NCI-H526 (cell line): ENCODE measurements around the gene ALG11.
"Not testable (repeated sequence)": the region's sequence is repeated elsewhere in the genome, so short reads cannot be mapped to it uniquely, and the experiment has no call there.

Source experiments
- DNase-seq, 2 experiments: peaks; one replicate each; lab custom pipeline; 2025; lab: John Stamatoyannopoulos, UW

The ALG11 gene

DNA sequence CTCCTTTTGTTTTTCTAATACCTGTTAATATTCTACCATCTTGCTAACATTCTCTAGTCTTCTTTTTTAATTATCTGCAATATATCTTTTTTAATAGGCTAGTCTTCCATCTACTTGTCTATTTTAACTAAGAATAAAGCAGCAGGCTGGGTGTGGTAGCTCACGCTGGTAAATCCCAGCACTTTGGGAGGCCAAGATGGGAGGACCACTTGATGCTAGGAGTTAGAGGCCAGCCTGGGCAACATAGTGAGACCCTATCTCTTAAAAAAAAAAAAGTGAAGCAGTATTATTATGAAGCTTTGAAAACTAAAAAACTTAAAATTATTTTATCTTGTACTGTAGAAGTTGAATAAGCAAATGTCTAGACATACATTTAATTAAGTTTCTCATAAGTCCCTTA is 15.6 kb downstream of the ALG11 start:
- no peak for DNase-seq

DNA sequence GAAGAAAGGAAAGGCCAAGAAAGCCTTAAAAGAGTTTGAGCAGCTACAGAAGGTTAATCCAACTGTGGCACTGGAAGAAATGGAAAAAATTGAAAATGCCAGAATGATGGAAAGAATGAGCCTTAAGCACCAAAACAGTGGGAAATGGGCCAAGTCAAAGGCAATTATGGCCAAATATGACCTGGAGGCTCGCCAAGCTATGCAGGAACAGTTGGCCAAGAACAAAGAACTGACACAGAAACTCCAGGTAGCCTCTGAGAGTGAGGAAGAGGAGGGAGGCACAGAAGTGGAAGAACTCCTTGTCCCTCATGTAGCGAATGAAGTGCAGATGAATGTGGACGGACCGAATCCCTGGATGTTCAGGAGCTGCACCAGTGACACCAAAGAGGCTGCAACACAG is 17.4 kb downstream of the ALG11 start:
- DNase-seq: no peak

DNA sequence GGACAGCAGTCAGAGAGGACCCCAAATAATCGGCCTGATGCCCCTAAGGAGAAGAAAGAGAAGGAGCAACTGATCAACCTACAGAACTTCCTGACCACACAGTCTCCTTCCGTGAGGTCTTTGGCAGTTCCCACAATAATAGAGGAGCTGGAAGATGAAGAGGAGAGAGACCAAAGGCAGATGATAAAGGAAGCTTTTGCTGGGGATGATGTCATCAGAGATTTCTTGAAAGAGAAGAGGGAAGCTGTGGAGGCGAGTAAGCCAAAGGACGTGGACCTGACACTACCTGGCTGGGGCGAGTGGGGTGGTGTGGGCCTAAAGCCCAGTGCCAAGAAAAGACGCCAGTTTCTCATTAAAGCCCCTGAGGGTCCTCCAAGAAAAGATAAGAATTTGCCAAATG is 18.2 kb downstream of the ALG11 start:
- not testable (repeated sequence) for DNase-seq

- no peak for DNase-seq
These were observed 20.8 kb downstream of the ALG11 start for GRCh38 chr13:52033039-52033438.

DNA sequence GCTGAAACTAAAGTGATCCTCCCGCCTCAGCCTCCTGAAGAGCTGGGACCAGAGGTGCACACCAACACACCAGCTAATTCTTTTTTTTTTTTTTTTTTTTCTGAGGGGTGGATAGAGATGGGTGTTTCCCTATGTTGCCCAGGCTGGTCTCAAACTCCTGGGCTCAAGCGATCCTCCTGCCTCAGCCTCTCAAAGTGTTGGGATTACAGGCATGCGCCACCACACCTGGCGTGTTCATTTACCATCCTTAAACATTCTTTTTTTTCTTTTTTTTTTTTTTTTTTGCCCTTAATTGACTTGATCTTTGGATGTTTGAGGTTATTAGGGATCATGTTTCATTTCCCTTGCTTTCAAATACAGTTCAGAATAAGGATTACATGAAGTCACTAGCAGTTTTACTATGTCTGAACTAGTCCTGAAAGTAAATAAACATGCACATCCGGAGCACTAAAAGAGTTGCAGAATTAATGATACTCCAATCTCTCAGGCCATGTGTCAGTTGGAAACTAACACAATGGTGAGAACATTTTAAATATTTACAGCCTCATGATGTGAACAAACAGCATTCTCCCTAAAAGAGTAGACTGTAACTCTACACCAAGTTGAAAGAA is 22.5 kb downstream of the ALG11 start:
- no peak for DNase-seq

DNA sequence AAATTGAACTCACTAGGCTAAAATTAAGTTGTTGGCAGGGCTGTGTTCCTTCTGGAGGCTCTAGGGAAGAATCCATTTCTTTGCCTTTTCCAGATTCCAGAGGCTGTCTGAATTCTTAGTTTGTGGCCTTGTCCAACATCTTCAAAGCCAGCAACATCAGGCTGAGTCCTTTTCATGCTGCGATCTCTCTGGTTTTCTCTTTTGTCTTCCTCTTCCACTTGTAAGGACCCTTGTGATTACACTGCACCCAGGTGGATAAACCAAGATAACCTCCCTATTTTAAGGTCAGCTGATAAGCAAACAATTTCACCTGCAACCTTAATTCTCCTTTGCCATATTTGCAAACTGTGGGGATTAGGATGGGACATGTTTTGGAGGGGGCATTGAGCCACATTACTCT is 23.8 kb downstream of the ALG11 start:
- DNase-seq: no peak

GRCh38 chr13:52043675-52044074 is 31.5 kb downstream of the ALG11 start:
- DNase-seq: no peak

- no peak for DNase-seq
These were observed 35.3 kb downstream of the ALG11 start for GRCh38 chr13:52047463-52047862.

- DNase-seq: no peak
These were observed 36.3 kb downstream of the ALG11 start for GRCh38 chr13:52048516-52048915.

GRCh38 chr13:52051400-52051799 is 39.2 kb downstream of the ALG11 start:
- no peak for DNase-seq

DNA sequence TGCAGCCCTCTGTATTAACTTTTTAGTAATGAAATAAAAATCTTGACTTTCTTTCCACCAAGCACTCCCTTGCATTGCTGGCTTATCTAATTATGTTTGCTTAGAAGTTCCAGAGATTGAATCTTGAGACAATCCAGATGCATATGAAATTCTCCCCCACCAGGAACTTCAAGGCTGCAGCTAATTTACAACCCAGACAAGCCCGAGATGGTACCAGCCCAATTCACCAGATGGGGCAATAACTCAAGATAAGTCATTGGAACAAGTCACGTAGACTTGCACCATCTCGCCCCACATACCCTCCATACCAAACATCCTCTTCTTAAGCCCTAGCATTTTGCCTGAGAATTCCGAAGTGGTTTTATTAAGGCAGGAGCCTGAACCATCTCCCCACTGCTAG is 41.3 kb downstream of the ALG11 start:
- DNase-seq: no peak

- not testable (repeated sequence) for DNase-seq
These were observed 48.9 kb downstream of the ALG11 start for GRCh38 chr13:52061064-52061463.

GRCh38 chr13:52061587-52061986 is 49.4 kb downstream of the ALG11 start:
- no peak for DNase-seq

- no peak for DNase-seq
These were observed 55.0 kb downstream of the ALG11 start for GRCh38 chr13:52067237-52067636.

DNA sequence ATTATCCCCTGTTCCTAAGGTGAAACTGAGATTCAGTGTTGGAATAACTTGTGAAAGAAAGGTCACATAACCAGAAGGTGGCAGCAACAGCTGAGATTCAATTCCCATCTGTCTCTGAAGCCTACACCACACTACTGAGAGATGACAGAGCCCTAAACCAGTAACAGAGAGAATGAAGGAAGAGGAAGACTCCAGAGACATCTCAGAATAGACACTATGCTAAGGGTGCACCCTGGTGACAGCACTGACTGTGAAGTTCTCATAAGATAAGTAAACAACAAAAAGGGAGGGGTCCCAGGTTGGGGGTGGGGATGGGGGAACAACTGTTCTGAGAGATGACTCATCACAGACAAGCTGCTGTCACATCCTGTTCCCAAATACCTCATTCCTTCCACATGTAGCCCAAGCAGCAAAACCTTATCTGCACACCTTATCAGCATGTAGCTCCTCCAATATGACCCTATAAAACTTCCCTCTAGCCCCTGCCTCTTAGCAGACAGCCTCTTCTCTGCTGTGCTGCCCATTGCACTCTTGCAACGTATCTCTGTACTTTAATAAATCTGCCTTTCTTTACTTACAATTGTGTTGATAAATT is 58.8 kb downstream of the ALG11 start:
- peak in 1 of 2 experiments; percentile 38 for DNase-seq
